HepG2 (cell line): ENCODE results near the gene PRKCD. TPM values are rescaled to one million over a fixed set of nuclear protein-coding genes. Genes with fewer than 3 reads are reported as not detected.

ENCODE experiments used
- AHR ChIP-seq: IDR thresholded peaks from 2 replicates; pipeline ENCODE4 v1.6.1; 2018; ENCODE audit warnings: missing genetic modification reagents, missing compliant biosample characterization
- GTF3A ChIP-seq: sonication (generic); formaldehyde crosslinking; conservative IDR thresholded peaks from 2 replicates; pipeline ENCODE4 v1.4.0; 2020; ENCODE audit warnings: mild to moderate bottlenecking, missing genetic modification reagents
- MYNN ChIP-seq: sonication (generic); formaldehyde crosslinking; IDR thresholded peaks from 2 replicates; pipeline ENCODE4 v1.4.0; 2020; ENCODE audit warnings: mild to moderate bottlenecking, low read depth, missing genetic modification reagents
- NCOA5 ChIP-seq: sonication (generic); formaldehyde crosslinking; IDR thresholded peaks from 2 replicates; pipeline ENCODE4 v1.4.0; 2020; ENCODE audit warnings: missing genetic modification reagents
- PHF21A ChIP-seq: sonication (generic); formaldehyde crosslinking; IDR thresholded peaks from 2 replicates; pipeline ENCODE4 v1.5.0; 2020; ENCODE audit warnings: mild to moderate bottlenecking, missing genetic modification reagents
- RBM22 ChIP-seq: fragments of 200-400 bp; formaldehyde crosslinking; optimal IDR thresholded peaks from 2 replicates; pipeline ENCODE3; 2017; ENCODE audit warnings: mild to moderate bottlenecking, low read length, moderate library complexity
- RBM39 ChIP-seq: fragments of 200-400 bp; formaldehyde crosslinking; IDR thresholded peaks from one replicate; pipeline ENCODE4 v1.6.1; 2018; ENCODE audit warnings: antibody characterized with exemption, mild to moderate bottlenecking, low read depth, low read length; ENCODE audit not compliant: poor library complexity, severe bottlenecking
- SP1 ChIP-seq, 2 experiments: fragments of 450-650 bp in 1 of 2; sonication (generic) in 1 of 2; formaldehyde crosslinking in 1 of 2; IDR thresholded peaks; 2 replicates each; pipeline versions ENCODE4 v1.4.0 to v1.6.1; 2016 to 2020; ENCODE audit warnings: missing genetic modification reagents in 1 of 2
- TCF7L2 ChIP-seq: IDR thresholded peaks from 2 replicates; pipeline ENCODE4 v1.6.1; 2011; ENCODE audit warnings: mild to moderate bottlenecking, low read depth, low read length, moderate library complexity
- TFDP2 ChIP-seq: sonication (generic); formaldehyde crosslinking; IDR thresholded peaks from 2 replicates; pipeline ENCODE4 v1.4.0; 2020; ENCODE audit warnings: missing genetic modification reagents
- ZNF124 ChIP-seq: sonication (generic); formaldehyde crosslinking; IDR thresholded peaks from 2 replicates; pipeline ENCODE4 v1.4.0; 2020; ENCODE audit warnings: missing genetic modification reagents
- ZNF329 ChIP-seq: sonication (generic); formaldehyde crosslinking; IDR thresholded peaks from 2 replicates; pipeline ENCODE4 v1.9.0; 2021; ENCODE audit warnings: low read depth, mild to moderate bottlenecking, missing genetic modification reagents
- ZNF383 ChIP-seq: sonication (generic); formaldehyde crosslinking; IDR thresholded peaks from 2 replicates; pipeline ENCODE4 v1.4.0; 2020; ENCODE audit warnings: missing genetic modification reagents, mild to moderate bottlenecking, borderline replicate concordance
- ZNF580 ChIP-seq: IDR thresholded peaks from 2 replicates; pipeline ENCODE4 v1.6.1; 2016; ENCODE audit warnings: low read depth, borderline replicate concordance
- ZNF589 ChIP-seq: sonication (generic); formaldehyde crosslinking; conservative IDR thresholded peaks from 2 replicates; pipeline ENCODE4 v1.8.0; 2022; ENCODE audit warnings: mild to moderate bottlenecking, moderate library complexity, missing genetic modification reagents
- ZNF615 ChIP-seq: sonication (generic); formaldehyde crosslinking; IDR thresholded peaks from 2 replicates; pipeline ENCODE4 v1.5.0; 2020; ENCODE audit warnings: mild to moderate bottlenecking, missing genetic modification reagents, borderline replicate concordance
- ZNF629 ChIP-seq: sonication (generic); formaldehyde crosslinking; conservative IDR thresholded peaks from 2 replicates; pipeline ENCODE4 v1.5.0; 2020; ENCODE audit warnings: missing genetic modification reagents
- ZNF703 ChIP-seq: sonication (generic); formaldehyde crosslinking; IDR thresholded peaks from 2 replicates; pipeline ENCODE4 v1.5.1; 2020; ENCODE audit warnings: missing genetic modification reagents, mild to moderate bottlenecking, moderate library complexity, borderline replicate concordance
- polyA plus RNA-seq, 8 experiments: library from polyadenylated mRNA; depleted of rRNA in 3 of 8; stranded (reverse) in 7 of 8; unstranded in 1 of 8; fragments of >200 nt; fragmentation: Illumina TruSeq in 4 of 8; extraction: Trizol in 4 of 8; gene quantifications; 2 replicates each; pipeline versions ENCODE4 v1.2.1 to v1.2.3, GENCODE V29; 2011 to 2016; ENCODE audit warnings: low read depth in 4 of 8, missing spikeins in 1 of 8, mixed read lengths in 1 of 8; ENCODE audit not compliant: insufficient read depth in 1 of 8
- total RNA-seq, 5 experiments: library from RNA; depleted of rRNA; stranded (reverse); fragments of >200 nt; fragmentation: Illumina TruSeq; extraction: Trizol; gene quantifications; 2 replicates each; pipeline ENCODE4 v1.2.3, GENCODE V29; 2016; ENCODE audit warnings: low read depth in 1 of 5
- TF ChIP-seq, protein P1 (sequence below), 2 experiments: IDR thresholded peaks; 2 replicates each; pipeline ENCODE4 v1.6.1; 2011 to 2012; ENCODE audit warnings: low read length in 2 of 2, borderline replicate concordance in 1 of 2, low read depth in 1 of 2, mild to moderate bottlenecking in 1 of 2, moderate library complexity in 1 of 2

PRKCD gene
- total and polyA plus RNA-seq, 2 of the 13 experiments (the other 11 are each of a cell fraction or from before 2014, with no cell fraction given), result 1.6 to 40.7 TPM

DNA sequence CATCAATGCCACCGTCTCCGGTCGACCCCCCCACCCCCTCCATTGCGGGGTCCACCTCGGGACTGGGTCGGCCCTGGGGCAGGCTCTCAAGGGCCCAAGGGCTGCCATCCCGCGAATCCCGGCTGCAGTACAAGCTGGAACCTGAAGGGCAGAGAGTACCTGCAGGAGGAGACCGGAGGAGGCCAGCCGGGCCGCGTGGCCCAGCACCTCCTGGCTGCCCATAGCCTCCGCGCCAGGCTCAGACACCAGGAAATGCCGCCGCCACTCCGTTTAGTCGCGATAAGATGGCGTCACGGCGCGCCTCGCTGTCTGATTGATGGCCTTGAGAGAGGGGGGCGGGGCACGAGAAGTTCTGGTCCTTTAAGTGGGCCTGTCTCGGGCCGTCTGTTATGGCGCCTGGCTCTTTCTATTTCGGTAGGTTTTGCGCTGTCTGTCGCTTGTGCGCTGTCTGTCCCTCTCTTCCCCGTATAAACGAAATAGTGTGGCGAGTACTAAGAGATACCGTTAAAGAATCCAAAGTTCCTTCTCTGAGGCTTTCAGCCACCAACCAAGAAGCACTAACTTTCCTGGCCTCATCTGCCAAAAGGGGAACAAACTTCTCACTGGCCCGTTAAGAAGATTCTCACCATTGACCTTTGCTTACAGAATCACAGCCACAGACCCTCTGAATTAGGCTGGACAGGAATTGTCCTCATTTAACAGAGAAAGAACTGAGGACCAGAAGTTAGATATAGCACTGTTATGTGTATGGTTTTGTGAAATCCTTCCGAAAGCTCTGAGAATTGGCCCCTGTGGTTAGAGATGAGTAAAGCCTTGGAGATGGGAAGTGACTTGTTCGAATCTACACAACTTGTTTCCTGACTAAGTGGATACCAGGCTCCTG is 30.6 kb upstream of the PRKCD start, which contains the start of gene RFT1 (continued):
- TF ChIP-seq, protein P1, sequence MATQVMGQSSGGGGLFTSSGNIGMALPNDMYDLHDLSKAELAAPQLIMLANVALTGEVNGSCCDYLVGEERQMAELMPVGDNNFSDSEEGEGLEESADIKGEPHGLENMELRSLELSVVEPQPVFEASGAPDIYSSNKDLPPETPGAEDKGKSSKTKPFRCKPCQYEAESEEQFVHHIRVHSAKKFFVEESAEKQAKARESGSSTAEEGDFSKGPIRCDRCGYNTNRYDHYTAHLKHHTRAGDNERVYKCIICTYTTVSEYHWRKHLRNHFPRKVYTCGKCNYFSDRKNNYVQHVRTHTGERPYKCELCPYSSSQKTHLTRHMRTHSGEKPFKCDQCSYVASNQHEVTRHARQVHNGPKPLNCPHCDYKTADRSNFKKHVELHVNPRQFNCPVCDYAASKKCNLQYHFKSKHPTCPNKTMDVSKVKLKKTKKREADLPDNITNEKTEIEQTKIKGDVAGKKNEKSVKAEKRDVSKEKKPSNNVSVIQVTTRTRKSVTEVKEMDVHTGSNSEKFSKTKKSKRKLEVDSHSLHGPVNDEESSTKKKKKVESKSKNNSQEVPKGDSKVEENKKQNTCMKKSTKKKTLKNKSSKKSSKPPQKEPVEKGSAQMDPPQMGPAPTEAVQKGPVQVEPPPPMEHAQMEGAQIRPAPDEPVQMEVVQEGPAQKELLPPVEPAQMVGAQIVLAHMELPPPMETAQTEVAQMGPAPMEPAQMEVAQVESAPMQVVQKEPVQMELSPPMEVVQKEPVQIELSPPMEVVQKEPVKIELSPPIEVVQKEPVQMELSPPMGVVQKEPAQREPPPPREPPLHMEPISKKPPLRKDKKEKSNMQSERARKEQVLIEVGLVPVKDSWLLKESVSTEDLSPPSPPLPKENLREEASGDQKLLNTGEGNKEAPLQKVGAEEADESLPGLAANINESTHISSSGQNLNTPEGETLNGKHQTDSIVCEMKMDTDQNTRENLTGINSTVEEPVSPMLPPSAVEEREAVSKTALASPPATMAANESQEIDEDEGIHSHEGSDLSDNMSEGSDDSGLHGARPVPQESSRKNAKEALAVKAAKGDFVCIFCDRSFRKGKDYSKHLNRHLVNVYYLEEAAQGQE (IDR thresholded peaks at IDR 0.05; ENCODE audit: borderline replicate concordance in 1 of 2, low read depth in 1 of 2, low read length in 2 of 2), result peak in 1 of 2 experiments; percentile 50; a peak in 1 of 4 replicates
- TF ChIP-seq MYNN (CRISPR knock-in tag), result peak; percentile 68; the same call in 1 of the 2 replicates
- TF ChIP-seq ZNF629 (CRISPR knock-in tag), result no peak
- peak; percentile 82 for TF ChIP-seq TFDP2 (CRISPR knock-in tag)
- TF ChIP-seq ZNF383 (CRISPR knock-in tag), result no peak; the same call in 1 of the 2 replicates
- TF ChIP-seq NCOA5, result no peak
- no peak for TF ChIP-seq RBM39
- no peak for TF ChIP-seq RBM22
- no peak for TF ChIP-seq TCF7L2
- TF ChIP-seq AHR, result peak; percentile 91
- no peak; the same call in 1 of the 2 replicates for TF ChIP-seq GTF3A
- no peak for TF ChIP-seq ZNF124 (CRISPR knock-in tag)
- no peak for TF ChIP-seq SP1 (IDR thresholded peaks at IDR 0.05)
- TF ChIP-seq SP1 (CRISPR knock-in tag; IDR thresholded peaks at IDR 0.05), result peak; percentile 83
- TF ChIP-seq PHF21A, result peak; percentile 83
- peak; percentile 34; the same call in 1 of the 2 replicates for TF ChIP-seq ZNF580 (CRISPR knock-in tag)
- TF ChIP-seq ZNF703 (CRISPR knock-in tag), result no peak
- TF ChIP-seq ZNF329 (CRISPR knock-in tag), result no peak
- TF ChIP-seq ZNF615 (CRISPR knock-in tag), result peak; percentile 76; the same call in 1 of the 2 replicates
- no peak for TF ChIP-seq ZNF589 (CRISPR knock-in tag)
